HepG2 (cell line): Measurements from ENCODE around the gene ZNF48. TPM values are rescaled to one million over a fixed set of nuclear protein-coding genes. Genes with fewer than 3 reads are reported as not detected.

Source experiments
- BHLHE40 ChIP-seq: IDR thresholded peaks from 2 replicates; pipeline ENCODE4 v1.6.1; 2011; ENCODE audit warnings: low read length, improper control_type of control experiment
- CBX5 ChIP-seq: sonication (generic); formaldehyde crosslinking; IDR thresholded peaks from 2 replicates; pipeline ENCODE4 v1.4.0; 2020; ENCODE audit warnings: missing genetic modification reagents, borderline replicate concordance
- GPN1 ChIP-seq: sonication (generic); formaldehyde crosslinking; IDR thresholded peaks from 2 replicates; pipeline ENCODE4 v1.5.1; 2020; ENCODE audit warnings: missing genetic modification reagents, borderline replicate concordance
- MTA3 ChIP-seq: sonication (generic); formaldehyde crosslinking; IDR thresholded peaks from 2 replicates; pipeline ENCODE4 v1.4.0; 2020; ENCODE audit warnings: missing genetic modification reagents
- THAP11 ChIP-seq: IDR thresholded peaks from 2 replicates; pipeline ENCODE4 v1.6.1; 2016; ENCODE audit warnings: missing biosample characterization, missing genetic modification reagents
- TOPORS ChIP-seq: sonication (generic); formaldehyde crosslinking; IDR thresholded peaks from 2 replicates; pipeline ENCODE4 v1.8.0; 2023; ENCODE audit warnings: mild to moderate bottlenecking, missing genetic modification reagents
- U2AF1 ChIP-seq: fragments of 200-400 bp; formaldehyde crosslinking; optimal IDR thresholded peaks from 2 replicates; pipeline ENCODE3; 2017; ENCODE audit warnings: mild to moderate bottlenecking, low read depth, low read length
- ZNF547 ChIP-seq: sonication (generic); formaldehyde crosslinking; IDR thresholded peaks from 2 replicates; pipeline ENCODE4 v1.5.1; 2020; ENCODE audit warnings: mild to moderate bottlenecking, missing genetic modification reagents
- polyA plus RNA-seq, 8 experiments: library from polyadenylated mRNA; depleted of rRNA in 3 of 8; stranded (reverse) in 7 of 8; unstranded in 1 of 8; fragments of >200 nt; fragmentation: Illumina TruSeq in 4 of 8; extraction: Trizol in 4 of 8; gene quantifications; 2 replicates each; pipeline versions ENCODE4 v1.2.1 to v1.2.3, GENCODE V29; 2011 to 2016; ENCODE audit warnings: low read depth in 4 of 8, missing spikeins in 1 of 8, mixed read lengths in 1 of 8; ENCODE audit not compliant: insufficient read depth in 1 of 8
- total RNA-seq, 5 experiments: library from RNA; depleted of rRNA; stranded (reverse); fragments of >200 nt; fragmentation: Illumina TruSeq; extraction: Trizol; gene quantifications; 2 replicates each; pipeline ENCODE4 v1.2.3, GENCODE V29; 2016; ENCODE audit warnings: low read depth in 1 of 5
- TF ChIP-seq, protein P1 (sequence below): sonication (generic); formaldehyde crosslinking; conservative IDR thresholded peaks from 2 replicates; pipeline ENCODE4 v1.4.0; 2020; ENCODE audit warnings: missing genetic modification reagents
- TF ChIP-seq, protein P2 (sequence below): sonication (generic); formaldehyde crosslinking; IDR thresholded peaks from 2 replicates; pipeline ENCODE4 v1.4.0; 2020; ENCODE audit warnings: missing genetic modification reagents, mild to moderate bottlenecking, borderline replicate concordance
- TF ChIP-seq, protein P3 (sequence below): sonication (generic); formaldehyde crosslinking; IDR thresholded peaks from 2 replicates; pipeline ENCODE4 v1.4.0; 2020; ENCODE audit warnings: missing genetic modification reagents; ENCODE audit errors: not compliant biosample characterization
- TF ChIP-seq, protein P4 (sequence below): sonication (generic); formaldehyde crosslinking; IDR thresholded peaks from 2 replicates; pipeline ENCODE4 v1.4.0; 2020; ENCODE audit warnings: mild to moderate bottlenecking, missing genetic modification reagents
- TF ChIP-seq, protein P5 (sequence below): sonication (generic); formaldehyde crosslinking; IDR thresholded peaks from 2 replicates; pipeline ENCODE4 v1.9.0; 2022; ENCODE audit warnings: missing genetic modification reagents, mild to moderate bottlenecking, borderline replicate concordance

Gene ZNF48
- total and polyA plus RNA-seq, 2 of the 13 experiments (the other 11 are each of a cell fraction or from before 2014, with no cell fraction given), result 9.9 to 12.3 TPM

DNA sequence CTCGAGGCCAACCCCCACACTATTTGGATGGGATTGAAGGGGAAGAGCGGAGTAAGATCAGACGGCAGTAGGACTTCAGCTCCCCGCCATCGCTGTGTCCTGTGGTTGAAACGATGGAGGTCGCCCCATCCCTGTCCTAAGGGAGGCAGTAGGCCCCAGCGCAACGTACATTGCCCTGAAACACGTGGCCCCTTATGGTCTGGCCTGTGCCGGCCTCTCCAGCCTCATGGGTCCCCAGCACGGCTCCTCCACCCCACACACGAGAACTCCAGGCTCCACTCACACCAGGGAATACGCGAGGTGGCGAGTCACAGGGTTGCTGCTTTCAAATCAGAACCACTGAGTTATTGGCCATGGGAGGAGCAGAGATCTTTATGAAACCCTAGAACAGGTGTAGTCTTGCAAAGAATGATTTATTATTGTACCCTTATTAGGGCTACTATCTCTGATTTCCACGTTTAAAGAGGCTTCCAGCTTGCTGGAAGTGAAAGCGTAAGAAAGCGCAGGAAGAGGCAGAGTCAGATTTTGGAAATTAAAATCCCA lies 35.3 kb downstream of the ZNF48 start (continued):
- TF ChIP-seq, protein P1, sequence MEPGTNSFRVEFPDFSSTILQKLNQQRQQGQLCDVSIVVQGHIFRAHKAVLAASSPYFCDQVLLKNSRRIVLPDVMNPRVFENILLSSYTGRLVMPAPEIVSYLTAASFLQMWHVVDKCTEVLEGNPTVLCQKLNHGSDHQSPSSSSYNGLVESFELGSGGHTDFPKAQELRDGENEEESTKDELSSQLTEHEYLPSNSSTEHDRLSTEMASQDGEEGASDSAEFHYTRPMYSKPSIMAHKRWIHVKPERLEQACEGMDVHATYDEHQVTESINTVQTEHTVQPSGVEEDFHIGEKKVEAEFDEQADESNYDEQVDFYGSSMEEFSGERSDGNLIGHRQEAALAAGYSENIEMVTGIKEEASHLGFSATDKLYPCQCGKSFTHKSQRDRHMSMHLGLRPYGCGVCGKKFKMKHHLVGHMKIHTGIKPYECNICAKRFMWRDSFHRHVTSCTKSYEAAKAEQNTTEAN (CRISPR knock-in tag), result 0 out of 2 replicates have a peak, but pooled peaks have one; percentile 57
- TF ChIP-seq, protein P2, sequence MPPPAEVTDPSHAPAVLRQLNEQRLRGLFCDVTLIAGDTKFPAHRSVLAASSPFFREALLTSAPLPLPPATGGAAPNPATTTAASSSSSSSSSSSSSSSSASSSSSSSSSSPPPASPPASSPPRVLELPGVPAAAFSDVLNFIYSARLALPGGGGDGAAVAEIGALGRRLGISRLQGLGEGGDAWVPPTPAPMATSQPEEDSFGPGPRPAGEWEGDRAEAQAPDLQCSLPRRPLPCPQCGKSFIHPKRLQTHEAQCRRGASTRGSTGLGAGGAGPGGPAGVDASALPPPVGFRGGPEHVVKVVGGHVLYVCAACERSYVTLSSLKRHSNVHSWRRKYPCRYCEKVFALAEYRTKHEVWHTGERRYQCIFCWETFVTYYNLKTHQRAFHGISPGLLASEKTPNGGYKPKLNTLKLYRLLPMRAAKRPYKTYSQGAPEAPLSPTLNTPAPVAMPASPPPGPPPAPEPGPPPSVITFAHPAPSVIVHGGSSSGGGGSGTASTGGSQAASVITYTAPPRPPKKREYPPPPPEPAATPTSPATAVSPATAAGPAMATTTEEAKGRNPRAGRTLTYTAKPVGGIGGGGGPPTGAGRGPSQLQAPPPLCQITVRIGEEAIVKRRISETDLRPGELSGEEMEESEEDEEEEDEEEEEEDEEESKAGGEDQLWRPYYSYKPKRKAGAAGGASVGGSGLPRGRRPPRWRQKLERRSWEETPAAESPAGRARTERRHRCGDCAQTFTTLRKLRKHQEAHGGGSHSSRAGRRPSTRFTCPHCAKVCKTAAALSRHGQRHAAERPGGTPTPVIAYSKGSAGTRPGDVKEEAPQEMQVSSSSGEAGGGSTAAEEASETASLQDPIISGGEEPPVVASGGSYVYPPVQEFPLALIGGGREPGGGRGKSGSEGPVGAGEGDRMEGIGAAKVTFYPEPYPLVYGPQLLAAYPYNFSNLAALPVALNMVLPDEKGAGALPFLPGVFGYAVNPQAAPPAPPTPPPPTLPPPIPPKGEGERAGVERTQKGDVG, result peak; percentile 81; the same call in 1 of the 2 replicates
- no peak for TF ChIP-seq MTA3
- TF ChIP-seq TOPORS (CRISPR knock-in tag), result peak; percentile 57
- TF ChIP-seq, protein P3, sequence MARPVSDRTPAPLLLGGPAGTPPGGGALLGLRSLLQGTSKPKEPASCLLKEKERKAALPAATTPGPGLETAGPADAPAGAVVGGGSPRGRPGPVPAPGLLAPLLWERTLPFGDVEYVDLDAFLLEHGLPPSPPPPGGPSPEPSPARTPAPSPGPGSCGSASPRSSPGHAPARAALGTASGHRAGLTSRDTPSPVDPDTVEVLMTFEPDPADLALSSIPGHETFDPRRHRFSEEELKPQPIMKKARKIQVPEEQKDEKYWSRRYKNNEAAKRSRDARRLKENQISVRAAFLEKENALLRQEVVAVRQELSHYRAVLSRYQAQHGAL (CRISPR knock-in tag), result peak; percentile 67
- peak; percentile 37 for TF ChIP-seq ZNF547 (CRISPR knock-in tag)
- TF ChIP-seq THAP11 (CRISPR knock-in tag), result 0 out of 2 replicates have a peak, but pooled peaks have one; percentile 15
- TF ChIP-seq, protein P4, sequence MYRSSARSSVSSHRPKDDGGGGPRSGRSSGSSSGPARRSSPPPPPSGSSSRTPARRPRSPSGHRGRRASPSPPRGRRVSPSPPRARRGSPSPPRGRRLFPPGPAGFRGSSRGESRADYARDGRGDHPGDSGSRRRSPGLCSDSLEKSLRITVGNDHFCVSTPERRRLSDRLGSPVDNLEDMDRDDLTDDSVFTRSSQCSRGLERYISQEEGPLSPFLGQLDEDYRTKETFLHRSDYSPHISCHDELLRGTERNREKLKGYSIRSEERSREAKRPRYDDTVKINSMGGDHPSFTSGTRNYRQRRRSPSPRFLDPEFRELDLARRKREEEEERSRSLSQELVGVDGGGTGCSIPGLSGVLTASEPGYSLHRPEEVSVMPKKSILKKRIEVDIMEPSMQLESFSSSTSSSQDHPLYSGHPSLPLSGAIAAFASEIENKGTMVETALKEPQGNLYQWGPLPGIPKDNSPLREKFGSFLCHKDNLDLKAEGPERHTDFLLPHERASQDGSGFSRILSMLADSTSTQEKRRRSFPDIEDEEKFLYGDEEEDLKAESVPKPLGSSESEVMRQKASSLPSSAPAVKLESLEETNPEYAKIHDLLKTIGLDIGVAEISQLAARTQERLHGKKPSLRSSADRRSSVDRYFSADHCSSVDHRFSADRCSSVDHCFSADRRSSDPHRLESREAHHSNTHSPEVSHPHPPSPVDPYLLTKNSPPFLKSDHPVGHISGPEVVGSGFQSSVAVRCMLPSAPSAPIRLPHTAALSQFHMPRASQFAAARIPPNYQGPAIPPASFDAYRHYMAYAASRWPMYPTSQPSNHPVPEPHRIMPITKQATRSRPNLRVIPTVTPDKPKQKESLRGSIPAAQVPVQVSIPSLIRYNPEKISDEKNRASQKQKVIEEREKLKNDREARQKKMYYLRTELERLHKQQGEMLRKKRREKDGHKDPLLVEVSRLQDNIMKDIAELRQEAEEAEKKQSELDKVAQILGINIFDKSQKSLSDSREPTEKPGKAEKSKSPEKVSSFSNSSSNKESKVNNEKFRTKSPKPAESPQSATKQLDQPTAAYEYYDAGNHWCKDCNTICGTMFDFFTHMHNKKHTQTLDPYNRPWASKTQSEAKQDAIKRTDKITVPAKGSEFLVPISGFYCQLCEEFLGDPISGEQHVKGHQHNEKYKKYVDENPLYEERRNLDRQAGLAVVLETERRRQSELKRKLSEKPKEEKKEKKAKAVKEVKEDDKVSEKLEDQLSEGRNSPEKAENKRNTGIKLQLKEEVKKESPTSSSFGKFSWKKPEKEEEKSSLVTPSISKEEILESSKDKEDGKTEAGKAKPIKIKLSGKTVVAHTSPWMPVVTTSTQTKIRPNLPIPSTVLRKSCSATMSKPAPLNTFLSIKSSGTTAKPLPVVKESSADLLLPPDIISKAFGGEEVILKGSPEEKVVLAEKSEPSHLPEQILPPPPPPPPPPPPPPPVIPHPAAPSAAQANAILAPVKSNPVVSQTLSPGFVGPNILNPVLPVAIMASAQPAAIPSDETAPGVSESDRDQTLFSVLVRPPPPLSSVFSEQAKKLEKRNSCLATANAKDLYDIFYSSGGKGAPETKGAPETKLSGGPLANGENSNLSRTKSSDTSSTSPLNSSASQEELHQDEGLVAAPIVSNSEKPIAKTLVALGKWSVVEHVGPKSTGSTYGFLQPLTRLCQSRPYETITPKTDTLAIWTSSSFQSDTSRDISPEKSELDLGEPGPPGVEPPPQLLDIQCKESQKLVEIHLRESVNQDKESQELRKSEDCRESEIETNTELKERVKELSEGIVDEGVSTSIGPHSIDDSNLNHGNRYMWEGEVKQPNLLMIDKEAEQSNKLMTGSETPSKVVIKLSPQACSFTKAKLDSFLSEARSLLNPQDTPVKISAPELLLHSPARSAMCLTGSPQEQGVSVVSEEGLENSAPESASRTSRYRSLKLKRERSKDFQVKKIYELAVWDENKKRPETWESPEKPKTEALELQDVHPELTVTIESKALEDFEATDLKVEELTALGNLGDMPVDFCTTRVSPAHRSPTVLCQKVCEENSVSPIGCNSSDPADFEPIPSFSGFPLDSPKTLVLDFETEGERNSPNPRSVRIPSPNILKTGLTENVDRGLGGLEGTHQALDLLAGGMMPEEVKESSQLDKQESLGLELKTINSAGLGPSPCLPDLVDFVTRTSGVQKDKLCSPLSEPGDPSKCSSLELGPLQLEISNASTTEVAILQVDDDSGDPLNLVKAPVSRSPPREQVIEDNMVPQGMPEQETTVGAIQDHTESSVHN (CRISPR knock-in tag), result no peak; the same call in 1 of the 2 replicates
- TF ChIP-seq, protein P5, sequence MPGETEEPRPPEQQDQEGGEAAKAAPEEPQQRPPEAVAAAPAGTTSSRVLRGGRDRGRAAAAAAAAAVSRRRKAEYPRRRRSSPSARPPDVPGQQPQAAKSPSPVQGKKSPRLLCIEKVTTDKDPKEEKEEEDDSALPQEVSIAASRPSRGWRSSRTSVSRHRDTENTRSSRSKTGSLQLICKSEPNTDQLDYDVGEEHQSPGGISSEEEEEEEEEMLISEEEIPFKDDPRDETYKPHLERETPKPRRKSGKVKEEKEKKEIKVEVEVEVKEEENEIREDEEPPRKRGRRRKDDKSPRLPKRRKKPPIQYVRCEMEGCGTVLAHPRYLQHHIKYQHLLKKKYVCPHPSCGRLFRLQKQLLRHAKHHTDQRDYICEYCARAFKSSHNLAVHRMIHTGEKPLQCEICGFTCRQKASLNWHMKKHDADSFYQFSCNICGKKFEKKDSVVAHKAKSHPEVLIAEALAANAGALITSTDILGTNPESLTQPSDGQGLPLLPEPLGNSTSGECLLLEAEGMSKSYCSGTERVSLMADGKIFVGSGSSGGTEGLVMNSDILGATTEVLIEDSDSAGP (CRISPR knock-in tag), result no peak; the same call in none of the 2 replicates
- no peak; the same call in 1 of the 2 replicates for TF ChIP-seq BHLHE40
- TF ChIP-seq CBX5 (CRISPR knock-in tag), result peak; percentile 23; the same call in 1 of the 2 replicates
- TF ChIP-seq U2AF1, result no peak
- no peak; the same call in 1 of the 2 replicates for TF ChIP-seq GPN1 (CRISPR knock-in tag)
